Measurements from ENCODE around the gene SERINC2.

GRCh38 chr1:31383967-31384366, 29.0 kb upstream of the SERINC2 start:
- TF ChIP-seq, protein P1, sequence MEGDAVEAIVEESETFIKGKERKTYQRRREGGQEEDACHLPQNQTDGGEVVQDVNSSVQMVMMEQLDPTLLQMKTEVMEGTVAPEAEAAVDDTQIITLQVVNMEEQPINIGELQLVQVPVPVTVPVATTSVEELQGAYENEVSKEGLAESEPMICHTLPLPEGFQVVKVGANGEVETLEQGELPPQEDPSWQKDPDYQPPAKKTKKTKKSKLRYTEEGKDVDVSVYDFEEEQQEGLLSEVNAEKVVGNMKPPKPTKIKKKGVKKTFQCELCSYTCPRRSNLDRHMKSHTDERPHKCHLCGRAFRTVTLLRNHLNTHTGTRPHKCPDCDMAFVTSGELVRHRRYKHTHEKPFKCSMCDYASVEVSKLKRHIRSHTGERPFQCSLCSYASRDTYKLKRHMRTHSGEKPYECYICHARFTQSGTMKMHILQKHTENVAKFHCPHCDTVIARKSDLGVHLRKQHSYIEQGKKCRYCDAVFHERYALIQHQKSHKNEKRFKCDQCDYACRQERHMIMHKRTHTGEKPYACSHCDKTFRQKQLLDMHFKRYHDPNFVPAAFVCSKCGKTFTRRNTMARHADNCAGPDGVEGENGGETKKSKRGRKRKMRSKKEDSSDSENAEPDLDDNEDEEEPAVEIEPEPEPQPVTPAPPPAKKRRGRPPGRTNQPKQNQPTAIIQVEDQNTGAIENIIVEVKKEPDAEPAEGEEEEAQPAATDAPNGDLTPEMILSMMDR (IDR thresholded peaks at IDR 0.05), result no peak
- no peak for TF ChIP-seq EZH2 (IDR thresholded peaks at IDR 0.05; ENCODE audit: borderline replicate concordance, insufficient read depth, low read depth, low read length, poor library complexity, severe bottlenecking)
